HG02840 (cell line): ENCODE data around the gene COBL.

ENCODE experiments used
- ATAC-seq: cut with Tn5 transposase; IDR thresholded peaks from one replicate; pipeline ENCODE4 v1.9.1; 2021; ENCODE audit warnings: mild to moderate bottlenecking, moderate library complexity, moderate number of reproducible peaks; ENCODE audit not compliant: unreplicated experiment, low FRiP score

Gene COBL

GRCh38 chr7:51158742-51159445 lies 157.7 kb downstream of the COBL start:
- no peak for ATAC-seq

- ATAC-seq: no peak
These were observed 158.4 kb downstream of the COBL start for GRCh38 chr7:51158211-51158610.

- ATAC-seq: no peak
These were observed 162.4 kb downstream of the COBL start for GRCh38 chr7:51154201-51154600.

- no peak for ATAC-seq
These were observed 163.9 kb downstream of the COBL start for GRCh38 chr7:51152706-51153200.

- ATAC-seq: no peak
These were observed 165.2 kb downstream of the COBL start for GRCh38 chr7:51151455-51151854.

- ATAC-seq: no peak
These were observed 166.4 kb downstream of the COBL start for GRCh38 chr7:51150193-51150592.

GRCh38 chr7:51148216-51148615 lies 168.4 kb downstream of the COBL start:
- ATAC-seq: no peak

- ATAC-seq: no peak
These were observed 169.6 kb downstream of the COBL start for GRCh38 chr7:51146816-51147586.

GRCh38 chr7:51144178-51144577 lies 172.4 kb downstream of the COBL start:
- no peak for ATAC-seq

- no peak for ATAC-seq
These were observed 173.7 kb downstream of the COBL start for GRCh38 chr7:51142741-51143385.

- ATAC-seq: no peak
These were observed 175.1 kb downstream of the COBL start for GRCh38 chr7:51141451-51142003.

- no peak for ATAC-seq
These were observed 176.1 kb downstream of the COBL start for GRCh38 chr7:51140199-51141164.

GRCh38 chr7:51139796-51140195 lies 176.8 kb downstream of the COBL start:
- ATAC-seq: no peak

- no peak for ATAC-seq
These were observed 178.2 kb downstream of the COBL start for GRCh38 chr7:51138123-51139085.

- no peak for ATAC-seq
These were observed 181.0 kb downstream of the COBL start for GRCh38 chr7:51135576-51135975.

- no peak for ATAC-seq
These were observed 182.6 kb downstream of the COBL start for GRCh38 chr7:51134013-51134441.

GRCh38 chr7:51132661-51133060 lies 183.9 kb downstream of the COBL start:
- no peak for ATAC-seq

- no peak for ATAC-seq
These were observed 186.8 kb downstream of the COBL start for GRCh38 chr7:51129527-51130472.
